GM19351 (cell line): ENCODE data around the gene PNCK.

Experiments used
- ATAC-seq: cut with Tn5 transposase; IDR thresholded peaks from one replicate; pipeline ENCODE4 v1.9.1; 2021; ENCODE audit warnings: mild to moderate bottlenecking, moderate library complexity; ENCODE audit not compliant: unreplicated experiment

PNCK gene

DNA sequence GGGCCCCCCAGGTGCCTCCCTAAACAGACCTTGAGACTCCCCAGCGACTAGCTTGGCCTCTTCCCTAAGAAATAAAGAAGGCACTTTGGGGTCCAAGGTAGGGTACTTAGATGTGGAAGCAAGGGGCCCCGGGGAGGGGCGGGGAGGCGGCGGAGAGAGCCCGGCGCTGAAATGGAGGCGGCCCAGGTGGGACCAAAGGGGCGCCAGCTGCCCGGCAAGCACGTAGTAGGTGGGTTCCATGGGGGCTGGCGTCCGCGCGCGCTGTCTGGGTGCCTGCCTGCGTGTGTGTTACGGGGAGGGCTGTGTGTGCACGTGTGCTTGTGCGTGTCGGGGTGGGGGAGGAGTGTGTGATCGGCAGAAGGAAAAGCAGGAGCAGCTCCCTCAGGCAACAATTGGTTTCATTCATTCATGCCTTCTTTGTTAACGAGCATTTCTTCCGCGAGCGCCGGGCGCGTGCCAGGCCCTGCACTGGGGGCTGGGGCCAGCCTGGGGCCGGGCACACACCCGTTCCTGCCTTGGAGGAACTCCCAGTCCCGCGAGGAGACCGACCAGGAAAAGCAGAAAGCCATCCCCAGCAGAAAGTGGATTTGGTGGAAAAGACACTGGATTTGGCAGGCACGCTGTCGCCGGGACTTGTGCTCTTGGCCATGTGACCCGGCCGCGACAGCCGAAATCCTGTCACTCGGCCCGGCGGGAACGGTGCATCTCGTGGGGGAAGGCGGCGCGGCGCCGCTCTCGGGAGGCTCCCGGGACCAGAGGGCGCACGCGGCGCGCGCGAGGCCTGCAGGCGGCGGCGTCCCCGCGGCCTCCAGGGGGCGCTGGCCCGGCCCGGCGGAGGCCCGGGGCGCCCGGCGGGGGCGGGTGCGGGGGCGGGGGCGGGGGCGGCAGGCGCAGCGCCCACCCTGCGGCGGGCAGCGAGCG is 29.9 kb downstream of the PNCK start:
- ATAC-seq = no peak

DNA sequence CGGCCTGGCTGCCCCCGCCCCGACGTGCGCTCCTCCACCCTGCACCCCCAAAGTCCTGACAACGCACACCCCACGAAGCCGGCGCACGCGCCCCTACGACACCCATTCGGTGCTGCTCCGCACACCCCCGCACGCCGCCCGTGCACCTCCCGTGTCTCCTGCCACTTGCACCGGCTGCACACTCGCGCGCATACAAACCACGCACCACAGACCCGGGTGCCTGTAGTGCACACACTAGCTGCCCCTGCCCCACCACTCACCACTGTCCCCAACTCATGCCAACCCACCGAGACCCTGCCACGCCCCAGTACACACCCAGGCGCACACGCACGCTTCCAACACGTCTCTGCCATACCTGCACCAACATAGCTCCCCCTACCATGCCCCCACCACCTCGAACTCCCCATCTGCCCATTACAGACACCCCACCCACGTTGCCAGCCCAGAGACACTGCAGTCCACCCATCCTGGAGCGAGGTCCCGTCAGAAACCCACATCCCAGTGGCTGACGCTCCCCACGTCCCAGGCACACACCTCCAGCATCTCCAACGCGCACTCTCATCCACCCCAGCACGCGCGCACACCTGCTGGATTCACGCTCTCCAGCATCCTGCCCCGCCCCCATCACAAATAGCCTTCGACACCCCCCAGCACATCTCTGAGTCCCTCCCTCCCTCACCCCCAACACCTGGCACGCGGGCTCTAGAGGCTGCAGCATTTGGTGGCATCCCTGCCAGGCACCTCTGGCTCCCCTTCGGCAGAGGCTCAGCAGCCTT is 30.8 kb downstream of the PNCK start:
- ATAC-seq = no peak

DNA sequence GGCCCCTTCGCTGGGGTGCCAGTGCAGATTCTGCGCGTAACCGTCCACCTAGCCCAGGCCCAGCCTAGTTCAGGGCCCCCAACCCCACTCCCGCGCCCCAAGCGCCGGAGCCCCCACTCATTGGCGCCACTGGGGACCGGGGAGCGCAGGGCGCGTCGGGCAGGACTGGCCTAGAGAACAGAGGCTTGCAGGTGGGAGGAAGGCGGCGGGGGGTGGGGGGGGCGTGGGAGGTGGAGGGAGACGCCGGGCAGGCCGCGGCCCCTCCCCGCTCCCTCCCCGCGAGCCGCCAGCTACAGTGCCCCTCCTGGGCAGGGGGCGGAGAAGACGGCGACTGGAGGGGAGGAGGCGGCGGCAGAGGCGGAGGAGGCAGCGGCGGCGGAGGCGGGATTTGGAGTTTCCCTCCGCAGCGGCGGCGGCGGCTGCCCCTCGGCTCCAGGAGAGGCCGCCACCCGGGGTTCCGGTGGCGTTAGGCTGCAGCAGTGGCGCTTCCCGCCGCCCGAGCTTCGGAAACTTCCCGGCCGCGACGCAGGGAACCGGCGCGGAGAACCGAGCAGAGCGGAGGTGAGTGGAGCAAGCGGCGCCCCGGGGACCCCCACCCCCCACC is 31.5 kb downstream of the PNCK start:
- no peak for ATAC-seq

DNA sequence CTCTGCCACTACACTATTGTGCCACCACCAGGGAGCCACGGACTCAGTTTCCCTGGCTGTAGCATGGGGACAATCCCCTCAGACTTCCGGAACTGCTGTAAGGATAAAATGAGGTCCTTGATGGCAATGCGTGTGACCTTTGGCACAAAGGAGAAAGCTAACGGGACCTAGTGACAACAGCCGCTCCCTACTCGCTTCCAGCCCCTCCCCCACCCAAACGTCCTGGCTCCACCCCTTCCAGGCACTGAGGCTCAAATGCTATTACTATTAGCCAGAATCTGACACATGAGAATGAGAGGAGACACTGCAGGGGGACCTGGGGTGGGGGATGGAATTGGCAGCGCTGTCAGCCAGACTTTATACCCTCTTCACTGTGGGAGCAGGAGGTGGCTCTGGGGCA is 32.0 kb downstream of the PNCK start:
- no peak for ATAC-seq

- ATAC-seq = no peak
Measured at GRCh38 chrX:153640736-153641575, 32.7 kb downstream of the PNCK start.

DNA sequence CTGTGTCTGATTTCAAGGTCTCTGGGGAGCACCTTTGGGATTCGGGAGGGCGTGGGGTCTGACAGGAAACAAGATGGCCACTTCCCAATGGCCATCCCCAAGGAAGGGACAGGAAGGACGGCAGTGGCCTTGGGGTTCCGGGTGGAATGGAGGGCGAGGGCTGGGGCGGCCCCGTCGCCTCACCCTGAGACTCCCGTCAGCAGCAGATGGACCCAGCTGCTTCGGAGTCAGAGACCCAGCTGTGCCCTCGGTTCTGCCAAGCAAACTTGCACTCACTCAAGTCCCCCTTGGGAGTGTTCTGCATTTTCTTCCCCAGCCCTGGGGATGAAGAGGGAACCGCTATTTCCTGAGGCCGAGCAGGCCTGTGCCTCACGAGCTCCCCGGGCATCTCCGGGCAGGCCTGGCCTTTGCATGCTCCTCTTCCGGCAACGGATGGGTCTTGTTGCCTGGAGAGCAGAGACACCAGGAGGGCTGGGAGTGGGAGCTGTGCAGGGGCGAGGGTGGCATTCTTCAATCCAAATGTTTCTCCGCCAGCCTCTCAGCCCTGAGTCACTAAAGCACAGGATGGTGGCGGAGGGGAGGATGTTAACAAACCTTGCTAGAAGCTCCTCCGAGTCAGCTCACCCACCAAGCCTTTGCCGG is 33.4 kb downstream of the PNCK start:
- no peak for ATAC-seq

GRCh38 chrX:153639177-153640044 is 34.2 kb downstream of the PNCK start:
- no peak for ATAC-seq

GRCh38 chrX:153638436-153639176 is 35.0 kb downstream of the PNCK start:
- no peak for ATAC-seq

DNA sequence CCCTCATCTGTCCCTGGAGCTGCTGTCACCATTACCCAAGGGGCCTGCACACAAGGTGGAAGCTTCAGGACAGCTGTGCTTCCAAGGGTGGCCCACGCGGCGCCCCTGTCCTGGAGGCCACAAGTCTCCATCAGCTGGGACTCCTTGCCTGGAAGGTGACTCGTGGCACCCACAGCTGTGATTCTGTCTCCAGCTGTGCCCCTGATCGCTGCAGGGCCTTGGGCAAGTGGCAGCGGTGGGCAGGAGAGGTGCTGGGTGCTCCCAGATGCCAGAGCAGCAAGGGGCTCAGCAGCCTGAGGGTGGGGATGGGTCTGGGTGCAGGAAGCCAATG is 35.6 kb downstream of the PNCK start:
- ATAC-seq = no peak

GRCh38 chrX:153637121-153638040 is 36.2 kb downstream of the PNCK start:
- no peak for ATAC-seq

DNA sequence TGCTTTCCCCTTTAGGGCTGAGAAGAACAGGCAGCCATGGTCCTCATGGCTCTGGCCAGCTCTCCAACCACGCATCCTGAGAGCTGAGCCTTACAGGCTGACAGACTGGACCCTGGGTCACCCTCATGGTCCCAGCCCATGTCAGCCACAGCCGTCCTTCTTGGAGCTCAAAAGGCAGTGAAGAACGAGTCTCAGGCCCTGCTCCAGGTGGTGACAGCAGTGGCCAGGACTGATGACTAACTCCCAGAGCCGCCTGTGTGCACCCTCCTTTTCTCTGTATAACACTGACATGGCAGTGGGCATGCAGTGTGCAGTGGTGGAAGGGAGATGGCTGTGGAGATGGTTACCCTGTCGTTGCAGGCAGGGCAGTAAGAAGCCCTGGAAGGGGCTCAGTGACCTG is 36.9 kb downstream of the PNCK start:
- no peak for ATAC-seq

DNA sequence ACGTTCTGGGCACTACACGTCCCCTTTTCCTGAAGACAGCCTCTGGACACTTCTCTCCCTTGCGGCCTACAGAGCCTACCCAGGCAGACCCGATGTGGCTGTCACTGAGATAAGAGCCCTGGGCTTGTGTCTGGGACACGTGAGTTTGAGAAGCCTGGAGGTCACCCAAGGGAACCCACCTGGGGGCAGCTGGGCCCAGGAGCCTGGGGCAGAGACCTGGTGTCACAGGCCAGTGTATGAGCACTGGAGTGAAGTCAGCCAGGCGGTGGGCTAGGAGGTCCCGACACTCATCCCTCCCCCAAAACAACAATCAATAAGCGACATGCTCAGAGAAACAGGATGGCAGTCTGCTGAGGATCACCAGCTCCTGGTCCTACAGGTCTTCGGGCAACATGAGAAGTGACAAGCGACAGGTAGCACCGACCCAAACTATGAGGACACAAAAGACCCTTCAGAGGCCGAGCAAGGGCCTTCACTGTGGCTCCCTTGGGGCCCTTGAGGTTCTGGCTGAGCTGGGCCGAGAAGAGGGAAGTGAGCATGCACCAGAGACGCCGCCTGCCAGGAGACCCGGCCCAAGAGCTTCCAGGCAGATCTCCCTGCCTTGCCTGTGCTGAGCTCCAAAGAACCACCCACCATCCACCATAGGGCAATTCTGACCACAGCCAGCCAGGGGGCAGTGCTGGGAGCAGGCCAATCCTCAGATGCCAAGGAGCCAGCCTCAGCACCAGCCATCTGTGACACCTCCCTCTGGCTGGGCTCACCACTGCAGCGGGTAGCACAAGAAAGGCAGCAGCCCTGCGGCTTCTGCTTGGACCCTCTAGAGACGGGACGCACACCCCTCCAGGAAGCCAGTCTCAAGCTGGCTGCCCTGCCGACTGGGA is 37.6 kb downstream of the PNCK start:
- ATAC-seq = no peak

DNA sequence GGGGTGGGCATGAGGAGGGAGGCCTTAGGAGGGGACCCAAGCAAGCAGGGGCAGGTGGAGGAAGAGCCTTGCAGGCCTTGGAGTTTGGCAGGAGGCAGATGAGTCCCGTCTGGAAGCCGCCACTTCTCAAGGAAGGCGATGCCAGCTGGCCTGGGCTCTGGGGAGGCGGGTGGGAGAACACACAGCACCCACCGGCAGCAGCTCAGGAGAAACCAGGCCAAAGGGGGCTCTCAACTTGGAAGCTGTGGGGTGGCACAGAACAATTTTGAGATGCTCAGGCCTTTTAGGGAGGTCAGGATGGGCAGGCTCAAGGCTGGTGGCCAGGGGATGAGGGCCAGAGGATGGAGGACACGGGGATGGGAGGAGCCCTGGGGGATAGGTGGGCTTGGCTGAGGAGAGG is 38.2 kb downstream of the PNCK start:
- ATAC-seq = no peak

DNA sequence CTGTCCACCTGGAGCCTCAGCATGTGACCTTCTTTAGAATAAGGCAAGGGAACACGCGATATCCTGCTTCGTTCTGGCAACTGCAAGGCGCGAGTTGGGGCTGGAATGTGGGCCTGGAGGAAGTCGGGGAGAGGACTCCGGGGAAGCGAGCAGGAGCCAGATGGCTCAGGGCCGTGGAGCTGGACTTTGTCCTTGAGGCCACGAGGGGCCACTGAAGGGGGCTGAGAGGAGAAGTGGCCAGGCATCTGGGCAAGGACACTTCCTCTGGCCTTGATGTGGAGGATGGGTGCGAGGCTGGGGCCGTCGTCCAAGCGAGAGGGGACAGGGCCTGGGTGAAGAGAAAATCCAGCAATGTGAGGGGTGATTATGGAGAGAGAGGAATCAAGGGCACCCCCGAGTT is 38.8 kb downstream of the PNCK start:
- no peak for ATAC-seq

GRCh38 chrX:153634236-153634635 is 39.4 kb downstream of the PNCK start:
- no peak for ATAC-seq

DNA sequence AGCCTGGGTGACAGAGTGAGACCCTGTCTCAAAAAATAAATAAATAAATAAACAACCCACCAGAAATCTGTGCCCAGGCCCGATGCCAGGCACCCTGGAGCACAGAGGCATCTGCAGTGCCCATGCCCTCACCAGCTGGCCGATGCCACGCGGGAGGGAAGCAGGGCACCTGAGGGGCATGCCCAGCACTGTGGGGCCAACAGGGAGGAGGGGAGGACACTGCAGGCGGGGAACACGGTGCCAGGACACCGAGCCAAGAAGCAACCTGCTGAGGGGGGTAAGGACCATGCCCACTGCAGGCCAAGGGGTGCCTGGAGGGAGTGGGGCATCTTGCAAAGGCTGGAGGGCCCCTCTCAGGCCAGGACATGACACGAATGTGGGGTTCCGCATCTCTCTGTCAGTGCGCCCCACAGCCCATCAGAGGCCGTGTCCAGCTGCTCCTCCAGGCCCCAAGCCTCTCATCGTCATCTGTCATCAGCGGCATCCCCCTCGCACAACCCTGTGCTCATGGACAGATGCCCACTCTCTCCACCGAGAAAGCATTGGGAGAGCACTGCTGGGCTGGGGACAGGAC is 39.9 kb downstream of the PNCK start:
- ATAC-seq = no peak
